Measurements from ENCODE around the gene TSLP.
A peak's percentile ranks its signal among the peaks of the same experiment; 100 is the strongest.

TSLP gene

DNA sequence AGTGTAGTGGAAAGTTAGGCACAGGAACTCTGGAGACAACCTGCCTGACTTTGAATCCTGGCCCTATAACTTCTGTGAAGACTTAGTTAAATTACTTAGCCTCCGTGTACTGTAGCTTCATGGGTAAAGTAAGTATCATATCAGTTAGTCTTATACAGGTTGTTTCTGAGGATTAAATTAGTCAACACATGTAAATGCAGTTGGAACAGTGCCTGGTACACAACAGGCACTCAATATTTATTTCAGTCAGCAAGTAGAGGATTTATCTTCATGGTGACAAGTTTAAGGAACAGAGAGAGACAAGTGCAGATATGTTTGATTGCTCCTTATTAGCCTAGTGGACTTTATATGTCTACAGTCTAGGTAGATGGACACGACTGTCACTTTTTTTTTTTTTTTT lies 2.7 kb downstream of the TSLP start:
- H2AFZ ChIP-seq (ENCODE audit: low read length) = peak overlapping the region; percentile 99; the same call in 1 of the 2 replicates
- H3K4me3 ChIP-seq (ENCODE audit: low read length) = peak overlapping the region; percentile 90; the same call in 1 of the 2 replicates
- no peaks in the 10 kb centered on the region for H4K20me1 ChIP-seq (ENCODE audit: insufficient read depth, low read length)
- 0 out of 2 replicates have a peak, but pooled peaks cover 9% of the 10 kb centered on the region for H3K4me1 ChIP-seq (ENCODE audit: low read length)
- H3K9me3 ChIP-seq (replicated peaks; ENCODE audit: insufficient read depth, low read length) = no peaks in the 10 kb centered on the region
- H3K27me3 ChIP-seq (replicated peaks; ENCODE audit: insufficient read depth, low read length) = no peaks in the 10 kb centered on the region
- no peaks in the 10 kb centered on the region for H3K36me3 ChIP-seq (replicated peaks; ENCODE audit: insufficient read depth, low read length)
- DNase-seq = no peak
- no peak overlapping the region for H3K9ac ChIP-seq (ENCODE audit: low read length)
- H3K79me2 ChIP-seq (ENCODE audit: low read length) = no peaks in the 10 kb centered on the region
- TF ChIP-seq EZH2 (optimal IDR thresholded peaks at IDR 0.05; ENCODE audit: low read depth, low read length) = no peak
- TF ChIP-seq EZH2phosphoT487 (IDR thresholded peaks at IDR 0.05; ENCODE audit: low read length) = no peak
- TF ChIP-seq, protein P1, sequence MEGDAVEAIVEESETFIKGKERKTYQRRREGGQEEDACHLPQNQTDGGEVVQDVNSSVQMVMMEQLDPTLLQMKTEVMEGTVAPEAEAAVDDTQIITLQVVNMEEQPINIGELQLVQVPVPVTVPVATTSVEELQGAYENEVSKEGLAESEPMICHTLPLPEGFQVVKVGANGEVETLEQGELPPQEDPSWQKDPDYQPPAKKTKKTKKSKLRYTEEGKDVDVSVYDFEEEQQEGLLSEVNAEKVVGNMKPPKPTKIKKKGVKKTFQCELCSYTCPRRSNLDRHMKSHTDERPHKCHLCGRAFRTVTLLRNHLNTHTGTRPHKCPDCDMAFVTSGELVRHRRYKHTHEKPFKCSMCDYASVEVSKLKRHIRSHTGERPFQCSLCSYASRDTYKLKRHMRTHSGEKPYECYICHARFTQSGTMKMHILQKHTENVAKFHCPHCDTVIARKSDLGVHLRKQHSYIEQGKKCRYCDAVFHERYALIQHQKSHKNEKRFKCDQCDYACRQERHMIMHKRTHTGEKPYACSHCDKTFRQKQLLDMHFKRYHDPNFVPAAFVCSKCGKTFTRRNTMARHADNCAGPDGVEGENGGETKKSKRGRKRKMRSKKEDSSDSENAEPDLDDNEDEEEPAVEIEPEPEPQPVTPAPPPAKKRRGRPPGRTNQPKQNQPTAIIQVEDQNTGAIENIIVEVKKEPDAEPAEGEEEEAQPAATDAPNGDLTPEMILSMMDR (IDR thresholded peaks at IDR 0.05; ENCODE audit: low read length) = no peak
- H3K9me2 ChIP-seq (replicated peaks; ENCODE audit: insufficient read depth, low read length) = no peaks in the 10 kb centered on the region
- H3K27ac ChIP-seq (ENCODE audit: low read length) = no peak overlapping the region
- peak overlapping the region; percentile 89 for H3K4me2 ChIP-seq (ENCODE audit: low read depth, low read length)
- H3F3A ChIP-seq (ENCODE audit: insufficient read depth, low read length) = peaks cover 4% of the 10 kb centered on the region; the same call in 1 of the 2 replicates

DNA sequence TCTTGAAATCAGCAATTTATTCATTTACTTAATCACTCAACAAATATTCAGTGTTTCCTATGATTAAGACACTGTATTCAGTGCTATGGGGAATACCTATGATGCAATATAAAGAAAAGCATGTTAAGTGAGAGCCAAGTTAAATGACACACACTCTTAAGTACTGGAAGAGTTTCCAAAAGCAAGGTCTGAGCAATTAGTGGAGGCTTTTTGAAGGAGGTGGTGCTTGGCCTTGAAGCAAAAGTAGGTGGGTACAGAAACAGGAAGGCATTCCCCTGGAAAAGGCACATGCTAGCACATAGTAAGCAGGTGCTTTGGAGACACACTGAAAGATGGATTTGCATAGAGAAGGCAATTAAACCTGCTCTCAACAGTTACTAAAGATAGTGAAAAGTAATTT lies 4.0 kb downstream of the TSLP start:
- no peaks in the 10 kb centered on the region for H3K36me3 ChIP-seq (replicated peaks; ENCODE audit: insufficient read depth, low read length)
- TF ChIP-seq EZH2 (optimal IDR thresholded peaks at IDR 0.05; ENCODE audit: low read depth, low read length) (no peak), EZH2phosphoT487 (IDR thresholded peaks at IDR 0.05; ENCODE audit: low read length) (no peak)
- TF ChIP-seq, protein P1 (IDR thresholded peaks at IDR 0.05; ENCODE audit: low read length) = no peak
- peaks cover 4% of the 10 kb centered on the region; the same call in 1 of the 2 replicates for H3F3A ChIP-seq (ENCODE audit: insufficient read depth, low read length)
- no peak overlapping the region for H3K9ac ChIP-seq (ENCODE audit: low read length)
- no peak overlapping the region for H3K27ac ChIP-seq (ENCODE audit: low read length)
- 0 out of 2 replicates have a peak, but pooled peaks cover 9% of the 10 kb centered on the region for H3K4me1 ChIP-seq (ENCODE audit: low read length)
- H3K4me3 ChIP-seq (ENCODE audit: low read length) = no peak overlapping the region
- H3K9me3 ChIP-seq (replicated peaks; ENCODE audit: insufficient read depth, low read length) = no peaks in the 10 kb centered on the region
- no peaks in the 10 kb centered on the region for H3K9me2 ChIP-seq (replicated peaks; ENCODE audit: insufficient read depth, low read length)
- H4K20me1 ChIP-seq (ENCODE audit: insufficient read depth, low read length) = no peaks in the 10 kb centered on the region
- H2AFZ ChIP-seq (ENCODE audit: low read length) = no peak overlapping the region
- no peak for DNase-seq
- H3K27me3 ChIP-seq (replicated peaks; ENCODE audit: insufficient read depth, low read length) = no peaks in the 10 kb centered on the region
- no peak overlapping the region for H3K4me2 ChIP-seq (ENCODE audit: low read depth, low read length)
- H3K79me2 ChIP-seq (ENCODE audit: low read length) = no peaks in the 10 kb centered on the region

DNA sequence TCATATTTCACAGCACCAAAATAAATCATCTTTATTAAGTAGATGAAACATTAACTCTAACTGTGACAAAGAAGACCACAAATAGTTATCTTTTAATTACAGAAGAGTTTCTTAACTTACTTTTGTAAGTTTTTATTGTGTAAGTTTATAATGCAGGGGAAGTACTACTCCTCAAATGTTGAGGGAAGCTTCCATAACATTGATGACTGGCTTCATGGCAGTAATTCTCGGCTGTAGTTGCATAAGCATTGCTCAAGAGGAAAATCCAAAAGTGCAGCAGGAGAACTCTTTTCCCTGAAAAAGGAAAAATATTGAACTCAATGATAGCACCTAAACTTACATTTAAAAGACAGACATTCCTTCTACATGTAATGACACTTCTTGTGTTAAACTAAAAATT lies 4.6 kb downstream of the TSLP start:
- Histone ChIP-seq H3K4me2 (ENCODE audit: low read depth, low read length) (no peak overlapping the region), H3K36me3 (replicated peaks; ENCODE audit: insufficient read depth, low read length) (no peaks in the 10 kb centered on the region), H3F3A (ENCODE audit: insufficient read depth, low read length) (peaks cover 4% of the 10 kb centered on the region; the same call in 1 of the 2 replicates), H3K27me3 (replicated peaks; ENCODE audit: insufficient read depth, low read length) (no peaks in the 10 kb centered on the region), H3K4me1 (ENCODE audit: low read length) (0 out of 2 replicates have a peak, but pooled peaks cover 9% of the 10 kb centered on the region), H3K79me2 (ENCODE audit: low read length) (no peaks in the 10 kb centered on the region), H2AFZ (ENCODE audit: low read length) (no peak overlapping the region), H3K27ac (ENCODE audit: low read length) (no peak overlapping the region), H3K9me2 (replicated peaks; ENCODE audit: insufficient read depth, low read length) (no peaks in the 10 kb centered on the region), H3K9ac (ENCODE audit: low read length) (no peak overlapping the region), H4K20me1 (ENCODE audit: insufficient read depth, low read length) (no peaks in the 10 kb centered on the region), H3K9me3 (replicated peaks; ENCODE audit: insufficient read depth, low read length) (no peaks in the 10 kb centered on the region), H3K4me3 (ENCODE audit: low read length) (no peak overlapping the region)
- TF ChIP-seq, protein P1 (IDR thresholded peaks at IDR 0.05; ENCODE audit: low read length) = no peak
- TF ChIP-seq EZH2phosphoT487 (IDR thresholded peaks at IDR 0.05; ENCODE audit: low read length) (no peak), EZH2 (optimal IDR thresholded peaks at IDR 0.05; ENCODE audit: low read depth, low read length) (no peak)
- DNase-seq = no peak

Data from MM.1S (cell line).